Measurements from ENCODE around the gene TAF13.

DNA sequence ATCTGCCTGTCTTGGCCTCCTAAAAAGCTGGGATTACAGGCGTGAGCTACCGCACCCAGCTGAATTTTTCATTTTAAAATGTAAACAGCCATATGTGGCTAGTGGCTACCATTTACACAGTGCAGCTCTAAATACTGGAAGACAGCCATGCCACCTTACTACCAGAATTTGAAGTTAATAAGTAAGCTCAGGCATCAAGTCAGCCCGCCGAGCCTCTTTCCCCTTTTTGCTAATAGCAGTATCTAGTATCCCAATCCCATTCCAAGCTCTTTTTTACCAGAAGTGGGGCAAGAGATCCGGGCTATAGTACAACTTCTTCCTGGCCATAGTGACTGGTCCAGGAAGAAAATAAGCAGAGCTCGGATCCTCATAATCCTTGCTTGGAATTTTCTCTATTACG is 15.1 kb downstream of the TAF13 start:
- TF ChIP-seq POLR2AphosphoS5 (IDR thresholded peaks at IDR 0.05) = no peak
- TF ChIP-seq, protein P1, sequence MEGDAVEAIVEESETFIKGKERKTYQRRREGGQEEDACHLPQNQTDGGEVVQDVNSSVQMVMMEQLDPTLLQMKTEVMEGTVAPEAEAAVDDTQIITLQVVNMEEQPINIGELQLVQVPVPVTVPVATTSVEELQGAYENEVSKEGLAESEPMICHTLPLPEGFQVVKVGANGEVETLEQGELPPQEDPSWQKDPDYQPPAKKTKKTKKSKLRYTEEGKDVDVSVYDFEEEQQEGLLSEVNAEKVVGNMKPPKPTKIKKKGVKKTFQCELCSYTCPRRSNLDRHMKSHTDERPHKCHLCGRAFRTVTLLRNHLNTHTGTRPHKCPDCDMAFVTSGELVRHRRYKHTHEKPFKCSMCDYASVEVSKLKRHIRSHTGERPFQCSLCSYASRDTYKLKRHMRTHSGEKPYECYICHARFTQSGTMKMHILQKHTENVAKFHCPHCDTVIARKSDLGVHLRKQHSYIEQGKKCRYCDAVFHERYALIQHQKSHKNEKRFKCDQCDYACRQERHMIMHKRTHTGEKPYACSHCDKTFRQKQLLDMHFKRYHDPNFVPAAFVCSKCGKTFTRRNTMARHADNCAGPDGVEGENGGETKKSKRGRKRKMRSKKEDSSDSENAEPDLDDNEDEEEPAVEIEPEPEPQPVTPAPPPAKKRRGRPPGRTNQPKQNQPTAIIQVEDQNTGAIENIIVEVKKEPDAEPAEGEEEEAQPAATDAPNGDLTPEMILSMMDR (IDR thresholded peaks at IDR 0.05; ENCODE audit: poor library complexity, severe bottlenecking) = no peak
- TF ChIP-seq REST (IDR thresholded peaks at IDR 0.05; ENCODE audit: borderline replicate concordance) = no peak
- TF ChIP-seq EZH2 (IDR thresholded peaks at IDR 0.05; ENCODE audit: borderline replicate concordance, insufficient read depth, low read length, poor library complexity, severe bottlenecking) = no peak
- no peak for TF ChIP-seq TAF1 (IDR thresholded peaks at IDR 0.05; ENCODE audit: low read depth)
- no peak for TF ChIP-seq EP300 (conservative IDR thresholded peaks at IDR 0.05; ENCODE audit: poor library complexity, severe bottlenecking)
- no peak for TF ChIP-seq SMC3 (conservative IDR thresholded peaks at IDR 0.05; ENCODE audit: poor library complexity)

Data from neural cell (in vitro differentiated cells).